HepG2 (cell line): ENCODE measurements around the gene SF3A2. TPM values are rescaled to one million over a fixed set of nuclear protein-coding genes. Genes with fewer than 3 reads are reported as not detected.

Experiments used
- CBX2 ChIP-seq, 2 experiments: fragments of 200-600 bp in 1 of 2; sonication (generic); formaldehyde crosslinking in 1 of 2; IDR thresholded peaks; 2 replicates each; pipeline versions ENCODE4 v1.7.0 to v1.8.1; 2018 to 2022; ENCODE audit warnings: low read depth in 2 of 2, low read length in 1 of 2, mild to moderate bottlenecking in 1 of 2, missing genetic modification reagents in 1 of 2
- ERF ChIP-seq: IDR thresholded peaks from 2 replicates; pipeline ENCODE4 v1.6.1; 2018; ENCODE audit warnings: missing biosample characterization, missing genetic modification reagents
- FLYWCH1 ChIP-seq: sonication (generic); formaldehyde crosslinking; IDR thresholded peaks from 2 replicates; pipeline ENCODE4 v1.8.1; 2023; ENCODE audit warnings: mild to moderate bottlenecking, missing genetic modification reagents
- GFI1 ChIP-seq: sonication (generic); formaldehyde crosslinking; IDR thresholded peaks from 2 replicates; pipeline ENCODE4 v1.5.0; 2020; ENCODE audit warnings: missing genetic modification reagents, mild to moderate bottlenecking, borderline replicate concordance
- KDM3A ChIP-seq: IDR thresholded peaks from 2 replicates; pipeline ENCODE4 v1.6.1; 2018; ENCODE audit warnings: low read depth, missing compliant biosample characterization
- MEF2D ChIP-seq: sonication (generic); formaldehyde crosslinking; IDR thresholded peaks from 2 replicates; pipeline ENCODE4 v1.5.1; 2020; ENCODE audit warnings: mild to moderate bottlenecking, missing genetic modification reagents
- MIXL1 ChIP-seq: IDR thresholded peaks from 2 replicates; pipeline ENCODE4 v1.6.1; 2016
- MLLT10 ChIP-seq: sonication (generic); formaldehyde crosslinking; IDR thresholded peaks from 2 replicates; pipeline ENCODE4 v1.4.0; 2020; ENCODE audit warnings: missing genetic modification reagents
- PAWR ChIP-seq: sonication (generic); formaldehyde crosslinking; IDR thresholded peaks from 2 replicates; pipeline ENCODE4 v1.4.0; 2020; ENCODE audit warnings: missing genetic modification reagents, mild to moderate bottlenecking, borderline replicate concordance
- REPIN1 ChIP-seq: sonication (generic); formaldehyde crosslinking; IDR thresholded peaks from 2 replicates; pipeline ENCODE4 v1.8.0; 2022; ENCODE audit warnings: missing genetic modification reagents, low read depth, mild to moderate bottlenecking, borderline replicate concordance
- SAFB2 ChIP-seq: sonication (generic); formaldehyde crosslinking; IDR thresholded peaks from 2 replicates; pipeline ENCODE4 v1.5.1; 2020; ENCODE audit warnings: missing genetic modification reagents, low read depth, mild to moderate bottlenecking, borderline replicate concordance
- SSRP1 ChIP-seq: IDR thresholded peaks from 2 replicates; pipeline ENCODE4 v1.6.1; 2016; ENCODE audit warnings: control low read depth
- ZNF230 ChIP-seq: sonication (generic); formaldehyde crosslinking; IDR thresholded peaks from 2 replicates; pipeline ENCODE4 v1.4.0; 2020; ENCODE audit warnings: mild to moderate bottlenecking, missing genetic modification reagents
- ZNF263 ChIP-seq: sonication (generic); formaldehyde crosslinking; IDR thresholded peaks from 2 replicates; pipeline ENCODE4 v1.4.0; 2020; ENCODE audit warnings: missing genetic modification reagents
- ZNF564 ChIP-seq: sonication (generic); formaldehyde crosslinking; IDR thresholded peaks from 2 replicates; pipeline ENCODE4 v1.8.1; 2023; ENCODE audit warnings: mild to moderate bottlenecking, missing genetic modification reagents
- polyA plus RNA-seq, 8 experiments: library from polyadenylated mRNA; depleted of rRNA in 3 of 8; stranded (reverse) in 7 of 8; unstranded in 1 of 8; fragments of >200 nt; fragmentation: Illumina TruSeq in 4 of 8; extraction: Trizol in 4 of 8; gene quantifications; 2 replicates each; pipeline versions ENCODE4 v1.2.1 to v1.2.3, GENCODE V29; 2011 to 2016; ENCODE audit warnings: low read depth in 4 of 8, missing spikeins in 1 of 8, mixed read lengths in 1 of 8; ENCODE audit not compliant: insufficient read depth in 1 of 8
- total RNA-seq, 5 experiments: library from RNA; depleted of rRNA; stranded (reverse); fragments of >200 nt; fragmentation: Illumina TruSeq; extraction: Trizol; gene quantifications; 2 replicates each; pipeline ENCODE4 v1.2.3, GENCODE V29; 2016; ENCODE audit warnings: low read depth in 1 of 5
- TF ChIP-seq, protein P1 (sequence below): sonication (generic); formaldehyde crosslinking; IDR thresholded peaks from 2 replicates; pipeline ENCODE4 v1.4.0; 2020; ENCODE audit warnings: missing genetic modification reagents
- TF ChIP-seq, protein P2 (sequence below): sonication (generic); formaldehyde crosslinking; IDR thresholded peaks from 2 replicates; pipeline ENCODE4 v1.8.1; 2022; ENCODE audit warnings: low read depth, mild to moderate bottlenecking, missing genetic modification reagents
- TF ChIP-seq, protein P3 (sequence below), 2 experiments: sonication (generic) in 1 of 2; formaldehyde crosslinking in 1 of 2; IDR thresholded peaks; 2 replicates each; pipeline versions ENCODE4 v1.4.0 to v1.6.1; 2018 to 2020; ENCODE audit warnings: missing genetic modification reagents in 2 of 2, borderline replicate concordance in 1 of 2, low read depth in 1 of 2, mild to moderate bottlenecking in 1 of 2, missing biosample characterization in 1 of 2
- TF ChIP-seq, protein P4 (sequence below): sonication (generic); formaldehyde crosslinking; IDR thresholded peaks from 2 replicates; pipeline ENCODE4 v1.5.0; 2020; ENCODE audit warnings: mild to moderate bottlenecking, missing genetic modification reagents

Gene SF3A2
- total and polyA plus RNA-seq, 2 of the 13 experiments (the other 11 are each of a cell fraction or from before 2014, with no cell fraction given) = 8.6 to 8.8 TPM

DNA sequence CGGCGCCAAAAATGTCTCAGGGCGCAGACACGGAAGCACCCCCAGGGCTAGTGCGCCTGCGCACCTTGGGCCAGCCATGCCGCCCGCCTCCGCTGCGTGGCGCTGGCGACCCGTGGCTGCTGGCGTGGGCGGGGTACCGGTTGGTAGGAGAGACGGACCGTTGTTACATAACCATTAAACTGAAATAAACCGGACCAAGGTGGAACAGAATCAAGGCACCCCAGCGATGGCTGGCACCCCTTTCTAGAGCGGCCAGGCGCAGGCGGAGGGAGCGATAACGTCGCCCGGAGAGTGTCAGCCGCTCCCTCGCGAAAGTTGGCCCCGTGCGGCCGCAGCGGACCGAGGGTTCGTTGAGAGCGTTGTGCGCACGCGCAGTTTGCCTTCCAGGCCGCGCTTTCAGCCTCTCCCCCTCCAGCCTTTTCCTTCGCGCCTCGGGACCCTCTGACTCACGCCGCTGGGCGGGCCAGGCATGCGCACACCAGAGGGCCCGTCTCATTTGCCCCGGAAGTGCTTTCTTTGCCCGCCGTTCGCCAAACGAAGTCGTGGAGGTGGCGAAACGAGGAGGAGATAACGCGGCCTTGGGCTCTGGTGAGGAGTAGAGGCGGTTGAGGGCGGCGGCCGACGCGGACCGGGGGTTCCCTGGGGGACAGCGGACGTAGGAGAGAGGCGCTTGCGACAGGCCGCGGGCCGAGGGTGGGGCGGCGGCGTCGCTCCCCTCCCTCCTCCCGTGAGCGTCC lies at the start of gene SF3A2, which contains the start of gene PLEKHJ1 (continued):
- TF ChIP-seq REPIN1 (CRISPR knock-in tag) (peak; percentile 96), MLLT10 (CRISPR knock-in tag) (no peak), PAWR (CRISPR knock-in tag) (0 out of 2 replicates have a peak, but pooled peaks have one; percentile 30), GFI1 (CRISPR knock-in tag) (peak; percentile 84), FLYWCH1 (CRISPR knock-in tag) (peak; percentile 96; the same call in 1 of the 2 replicates), ZNF263 (peak; percentile 82), SAFB2 (CRISPR knock-in tag) (no peak; the same call in 1 of the 2 replicates), MEF2D (CRISPR knock-in tag) (peak; percentile 95), ZNF230 (CRISPR knock-in tag) (peak; percentile 99), SSRP1 (CRISPR knock-in tag) (peak; percentile 71; the same call in 1 of the 2 replicates), ZNF564 (0 out of 2 replicates have a peak, but pooled peaks have one; percentile 19), ERF (CRISPR knock-in tag) (peak; percentile 99), MIXL1 (CRISPR knock-in tag) (peak; percentile 81), CBX2 (IDR thresholded peaks at IDR 0.05; ENCODE audit: low read depth, low read length) (no peak), CBX2 (CRISPR knock-in tag; IDR thresholded peaks at IDR 0.05; ENCODE audit: low read depth) (peak; percentile 73), KDM3A (no peak; the same call in 1 of the 2 replicates)
- TF ChIP-seq, protein P1, sequence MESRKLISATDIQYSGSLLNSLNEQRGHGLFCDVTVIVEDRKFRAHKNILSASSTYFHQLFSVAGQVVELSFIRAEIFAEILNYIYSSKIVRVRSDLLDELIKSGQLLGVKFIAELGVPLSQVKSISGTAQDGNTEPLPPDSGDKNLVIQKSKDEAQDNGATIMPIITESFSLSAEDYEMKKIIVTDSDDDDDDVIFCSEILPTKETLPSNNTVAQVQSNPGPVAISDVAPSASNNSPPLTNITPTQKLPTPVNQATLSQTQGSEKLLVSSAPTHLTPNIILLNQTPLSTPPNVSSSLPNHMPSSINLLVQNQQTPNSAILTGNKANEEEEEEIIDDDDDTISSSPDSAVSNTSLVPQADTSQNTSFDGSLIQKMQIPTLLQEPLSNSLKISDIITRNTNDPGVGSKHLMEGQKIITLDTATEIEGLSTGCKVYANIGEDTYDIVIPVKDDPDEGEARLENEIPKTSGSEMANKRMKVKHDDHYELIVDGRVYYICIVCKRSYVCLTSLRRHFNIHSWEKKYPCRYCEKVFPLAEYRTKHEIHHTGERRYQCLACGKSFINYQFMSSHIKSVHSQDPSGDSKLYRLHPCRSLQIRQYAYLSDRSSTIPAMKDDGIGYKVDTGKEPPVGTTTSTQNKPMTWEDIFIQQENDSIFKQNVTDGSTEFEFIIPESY = peak; percentile 57
- TF ChIP-seq, protein P2, sequence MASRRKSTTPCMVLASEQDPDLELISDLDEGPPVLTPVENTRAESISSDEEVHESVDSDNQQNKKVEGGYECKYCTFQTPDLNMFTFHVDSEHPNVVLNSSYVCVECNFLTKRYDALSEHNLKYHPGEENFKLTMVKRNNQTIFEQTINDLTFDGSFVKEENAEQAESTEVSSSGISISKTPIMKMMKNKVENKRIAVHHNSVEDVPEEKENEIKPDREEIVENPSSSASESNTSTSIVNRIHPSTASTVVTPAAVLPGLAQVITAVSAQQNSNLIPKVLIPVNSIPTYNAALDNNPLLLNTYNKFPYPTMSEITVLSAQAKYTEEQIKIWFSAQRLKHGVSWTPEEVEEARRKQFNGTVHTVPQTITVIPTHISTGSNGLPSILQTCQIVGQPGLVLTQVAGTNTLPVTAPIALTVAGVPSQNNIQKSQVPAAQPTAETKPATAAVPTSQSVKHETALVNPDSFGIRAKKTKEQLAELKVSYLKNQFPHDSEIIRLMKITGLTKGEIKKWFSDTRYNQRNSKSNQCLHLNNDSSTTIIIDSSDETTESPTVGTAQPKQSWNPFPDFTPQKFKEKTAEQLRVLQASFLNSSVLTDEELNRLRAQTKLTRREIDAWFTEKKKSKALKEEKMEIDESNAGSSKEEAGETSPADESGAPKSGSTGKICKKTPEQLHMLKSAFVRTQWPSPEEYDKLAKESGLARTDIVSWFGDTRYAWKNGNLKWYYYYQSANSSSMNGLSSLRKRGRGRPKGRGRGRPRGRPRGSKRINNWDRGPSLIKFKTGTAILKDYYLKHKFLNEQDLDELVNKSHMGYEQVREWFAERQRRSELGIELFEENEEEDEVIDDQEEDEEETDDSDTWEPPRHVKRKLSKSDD (CRISPR knock-in tag) = peak; percentile 89
- TF ChIP-seq, protein P3, sequence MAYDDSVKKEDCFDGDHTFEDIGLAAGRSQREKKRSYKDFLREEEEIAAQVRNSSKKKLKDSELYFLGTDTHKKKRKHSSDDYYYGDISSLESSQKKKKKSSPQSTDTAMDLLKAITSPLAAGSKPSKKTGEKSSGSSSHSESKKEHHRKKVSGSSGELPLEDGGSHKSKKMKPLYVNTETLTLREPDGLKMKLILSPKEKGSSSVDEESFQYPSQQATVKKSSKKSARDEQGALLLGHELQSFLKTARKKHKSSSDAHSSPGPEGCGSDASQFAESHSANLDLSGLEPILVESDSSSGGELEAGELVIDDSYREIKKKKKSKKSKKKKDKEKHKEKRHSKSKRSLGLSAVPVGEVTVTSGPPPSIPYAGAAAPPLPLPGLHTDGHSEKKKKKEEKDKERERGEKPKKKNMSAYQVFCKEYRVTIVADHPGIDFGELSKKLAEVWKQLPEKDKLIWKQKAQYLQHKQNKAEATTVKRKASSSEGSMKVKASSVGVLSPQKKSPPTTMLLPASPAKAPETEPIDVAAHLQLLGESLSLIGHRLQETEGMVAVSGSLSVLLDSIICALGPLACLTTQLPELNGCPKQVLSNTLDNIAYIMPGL (CRISPR knock-in tag; IDR thresholded peaks at IDR 0.05; ENCODE audit: borderline replicate concordance in 1 of 2, low read depth in 1 of 2) = peak; percentile 92 to 94
- TF ChIP-seq, protein P4, sequence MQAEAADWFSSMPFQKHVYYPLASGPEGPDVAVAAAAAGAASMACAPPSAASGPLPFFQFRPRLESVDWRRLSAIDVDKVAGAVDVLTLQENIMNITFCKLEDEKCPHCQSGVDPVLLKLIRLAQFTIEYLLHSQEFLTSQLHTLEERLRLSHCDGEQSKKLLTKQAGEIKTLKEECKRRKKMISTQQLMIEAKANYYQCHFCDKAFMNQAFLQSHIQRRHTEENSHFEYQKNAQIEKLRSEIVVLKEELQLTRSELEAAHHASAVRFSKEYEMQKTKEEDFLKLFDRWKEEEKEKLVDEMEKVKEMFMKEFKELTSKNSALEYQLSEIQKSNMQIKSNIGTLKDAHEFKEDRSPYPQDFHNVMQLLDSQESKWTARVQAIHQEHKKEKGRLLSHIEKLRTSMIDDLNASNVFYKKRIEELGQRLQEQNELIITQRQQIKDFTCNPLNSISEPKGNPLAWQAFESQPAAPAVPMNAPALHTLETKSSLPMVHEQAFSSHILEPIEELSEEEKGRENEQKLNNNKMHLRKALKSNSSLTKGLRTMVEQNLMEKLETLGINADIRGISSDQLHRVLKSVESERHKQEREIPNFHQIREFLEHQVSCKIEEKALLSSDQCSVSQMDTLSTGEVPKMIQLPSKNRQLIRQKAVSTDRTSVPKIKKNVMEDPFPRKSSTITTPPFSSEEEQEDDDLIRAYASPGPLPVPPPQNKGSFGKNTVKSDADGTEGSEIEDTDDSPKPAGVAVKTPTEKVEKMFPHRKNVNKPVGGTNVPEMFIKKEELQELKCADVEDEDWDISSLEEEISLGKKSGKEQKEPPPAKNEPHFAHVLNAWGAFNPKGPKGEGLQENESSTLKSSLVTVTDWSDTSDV (CRISPR knock-in tag) = peak; percentile 84
